Activated CD8-positive, alpha-beta memory T cell treated with anti-CD3 and anti-CD28 coated beads for 4 hours (primary cell): ENCODE measurements around the gene FGD2.

Experiments used
- DNase-seq, 2 donors: peaks; one replicate each; pipeline ENCODE4 v3.0.0-alpha.2; 2020; ENCODE audit warnings: low read depth in 2 of 2

The FGD2 gene, protein sequence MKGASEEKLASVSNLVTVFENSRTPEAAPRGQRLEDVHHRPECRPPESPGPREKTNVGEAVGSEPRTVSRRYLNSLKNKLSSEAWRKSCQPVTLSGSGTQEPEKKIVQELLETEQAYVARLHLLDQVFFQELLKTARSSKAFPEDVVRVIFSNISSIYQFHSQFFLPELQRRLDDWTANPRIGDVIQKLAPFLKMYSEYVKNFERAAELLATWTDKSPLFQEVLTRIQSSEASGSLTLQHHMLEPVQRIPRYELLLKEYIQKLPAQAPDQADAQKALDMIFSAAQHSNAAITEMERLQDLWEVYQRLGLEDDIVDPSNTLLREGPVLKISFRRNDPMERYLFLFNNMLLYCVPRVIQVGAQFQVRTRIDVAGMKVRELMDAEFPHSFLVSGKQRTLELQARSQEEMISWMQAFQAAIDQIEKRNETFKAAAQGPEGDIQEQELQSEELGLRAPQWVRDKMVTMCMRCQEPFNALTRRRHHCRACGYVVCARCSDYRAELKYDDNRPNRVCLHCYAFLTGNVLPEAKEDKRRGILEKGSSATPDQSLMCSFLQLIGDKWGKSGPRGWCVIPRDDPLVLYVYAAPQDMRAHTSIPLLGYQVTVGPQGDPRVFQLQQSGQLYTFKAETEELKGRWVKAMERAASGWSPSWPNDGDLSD

DNA sequence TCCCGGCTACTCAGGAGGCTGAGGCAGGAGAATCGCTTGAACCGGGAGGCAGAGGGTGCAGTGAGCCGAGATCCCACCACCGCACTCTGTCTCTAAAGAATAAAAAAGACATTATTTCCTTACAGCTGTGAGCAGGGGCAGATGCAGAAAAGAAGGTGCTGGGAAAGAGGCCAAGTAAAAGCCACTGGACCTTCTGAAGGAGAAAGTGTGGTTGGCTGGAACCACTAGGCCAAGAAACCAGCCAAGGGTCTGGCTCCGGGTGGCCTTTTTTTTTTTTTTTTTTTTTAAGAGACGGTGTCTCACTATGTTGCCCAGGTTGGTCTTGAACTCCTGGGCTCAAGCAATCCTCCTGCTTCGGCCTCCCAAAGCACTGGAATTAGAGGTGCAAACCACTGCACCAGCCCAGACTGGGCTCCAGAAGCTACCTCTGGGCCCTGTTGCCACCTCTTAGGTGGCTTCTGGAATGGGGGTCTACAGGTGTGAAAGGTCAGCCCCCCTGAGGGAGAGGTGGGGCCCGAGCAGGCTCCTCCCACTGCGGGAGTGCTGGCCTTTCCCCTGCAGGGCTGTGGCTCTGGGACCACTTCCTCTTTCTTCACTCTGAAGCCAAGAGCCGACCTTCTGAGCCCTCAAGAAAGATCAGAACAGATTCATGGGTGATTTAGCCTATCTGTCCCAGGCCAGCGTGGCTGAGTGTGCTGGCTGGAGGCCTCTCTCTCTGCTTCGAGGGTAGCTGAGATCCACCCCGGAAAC lies at the start of gene FGD2:
Gene FGD2, plus strand, starts transcription at position 595 of the 750 bp plus-strand sequence. CDS start 163 bp downstream, outside the sequence.
- DNase-seq: no peak

DNA sequence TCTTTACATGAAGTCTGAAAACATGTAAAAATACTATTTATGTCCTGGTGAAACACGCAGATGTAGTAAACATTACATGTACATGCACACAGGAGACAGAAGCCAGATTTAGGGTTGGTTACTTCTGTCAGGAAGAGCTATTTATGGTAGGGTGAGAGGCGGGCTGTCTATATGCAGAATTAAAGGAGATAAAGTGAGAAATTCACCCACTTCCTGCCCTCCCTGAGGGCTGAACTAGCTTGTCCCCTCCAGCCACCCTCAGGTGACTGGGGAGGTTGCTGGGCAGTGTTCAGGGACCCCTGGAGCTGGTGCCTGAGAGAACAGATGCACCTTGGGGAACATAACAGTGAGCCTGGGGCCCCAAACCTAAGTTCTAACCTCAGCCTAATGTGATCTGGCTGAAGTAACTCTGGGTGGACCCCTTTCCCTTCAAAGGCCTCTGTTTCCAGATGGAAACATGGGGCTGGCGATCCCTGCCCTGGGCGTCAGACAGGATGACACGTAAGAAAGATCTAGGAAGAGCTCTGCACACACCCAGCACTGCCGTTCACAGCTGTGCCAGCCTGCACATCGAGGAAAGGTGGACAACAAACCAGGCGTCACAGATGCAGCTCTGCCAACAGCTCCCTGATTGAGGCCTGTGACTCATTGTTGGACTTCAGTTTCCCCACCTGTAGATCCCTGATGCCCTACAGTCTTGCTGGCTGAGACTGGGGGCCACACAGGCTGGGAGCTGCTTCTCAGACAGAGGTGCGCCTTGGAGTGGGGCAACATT lies 49.6 kb upstream of the FGD2 start:
- DNase-seq: no peak

DNA sequence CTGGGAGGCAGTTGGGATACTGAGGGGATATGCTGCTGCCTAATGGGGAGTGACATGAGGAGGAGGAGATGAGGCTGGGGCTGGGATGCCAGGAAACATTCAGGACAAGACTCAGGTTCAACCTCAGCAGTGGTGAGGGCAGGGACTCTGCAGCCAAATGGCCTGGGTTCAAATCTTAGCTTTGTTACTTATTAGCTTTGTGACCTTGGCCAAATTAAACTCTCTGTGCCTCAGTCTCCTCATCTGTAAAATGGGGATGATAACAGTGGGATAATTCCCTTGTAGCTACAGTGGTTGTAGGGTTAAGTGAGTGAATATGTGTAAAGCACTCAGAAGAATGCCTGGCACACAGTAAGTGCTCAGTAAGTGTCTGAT lies 49.0 kb upstream of the FGD2 start:
- DNase-seq: no peak

DNA sequence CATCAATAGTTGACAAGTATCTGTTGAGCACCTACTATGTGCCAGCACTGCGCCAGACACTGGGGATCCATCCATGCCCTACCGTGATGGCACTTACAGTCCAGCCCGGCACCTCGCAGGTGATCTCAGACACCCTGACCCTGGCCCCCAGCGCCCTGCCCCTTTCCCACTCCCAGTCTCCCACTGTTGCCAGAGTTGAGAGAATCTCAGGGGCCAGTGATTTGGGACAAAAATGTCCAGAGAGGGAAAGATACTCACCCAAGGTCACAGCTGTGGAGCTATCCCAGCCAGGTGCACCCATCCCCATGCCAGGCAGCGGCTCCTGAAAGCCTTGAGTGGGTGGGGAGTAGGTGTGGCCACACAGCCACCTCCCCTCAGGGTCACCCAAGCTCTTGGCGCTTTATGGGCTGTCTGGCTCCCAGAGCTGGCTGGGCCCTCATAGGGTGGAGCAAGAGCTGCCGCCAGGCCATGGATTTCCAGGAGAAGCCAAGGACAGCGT lies 47.6 kb upstream of the FGD2 start:
- no peak for DNase-seq

DNA sequence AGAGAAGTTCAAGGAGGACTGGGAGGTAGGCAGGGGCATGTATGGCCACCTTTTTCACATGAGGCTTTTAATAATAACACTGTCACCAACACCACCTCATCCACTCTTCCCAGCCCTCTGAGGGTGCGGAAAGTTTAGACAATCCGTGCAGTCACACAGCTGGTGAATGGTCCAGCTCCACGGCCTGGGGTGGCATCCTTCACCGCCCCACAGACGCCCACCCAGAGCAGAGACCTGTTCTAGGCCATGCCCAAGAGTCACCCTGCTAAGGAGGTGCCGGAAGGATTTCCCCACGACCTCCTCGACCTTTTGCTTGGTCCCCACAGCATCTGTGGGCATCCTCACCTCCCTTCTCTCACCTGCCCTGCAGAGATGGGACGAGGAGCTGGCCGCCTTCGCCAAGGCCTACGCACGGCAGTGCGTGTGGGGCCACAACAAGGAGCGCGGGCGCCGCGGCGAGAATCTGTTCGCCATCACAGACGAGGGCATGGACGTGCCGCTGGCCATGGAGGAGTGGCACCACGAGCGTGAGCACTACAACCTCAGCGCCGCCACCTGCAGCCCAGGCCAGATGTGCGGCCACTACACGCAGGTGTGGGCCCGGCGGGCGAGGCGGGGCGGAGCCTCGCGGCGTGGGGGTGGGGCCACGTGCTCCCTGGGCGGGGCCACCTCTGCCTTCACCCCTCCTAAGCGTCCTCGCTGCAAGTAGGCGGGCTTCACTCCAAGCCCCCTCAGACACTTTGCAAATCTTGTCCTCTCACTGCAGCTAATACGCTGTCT lies 46.5 kb upstream of the FGD2 start:
- no peak for DNase-seq

DNA sequence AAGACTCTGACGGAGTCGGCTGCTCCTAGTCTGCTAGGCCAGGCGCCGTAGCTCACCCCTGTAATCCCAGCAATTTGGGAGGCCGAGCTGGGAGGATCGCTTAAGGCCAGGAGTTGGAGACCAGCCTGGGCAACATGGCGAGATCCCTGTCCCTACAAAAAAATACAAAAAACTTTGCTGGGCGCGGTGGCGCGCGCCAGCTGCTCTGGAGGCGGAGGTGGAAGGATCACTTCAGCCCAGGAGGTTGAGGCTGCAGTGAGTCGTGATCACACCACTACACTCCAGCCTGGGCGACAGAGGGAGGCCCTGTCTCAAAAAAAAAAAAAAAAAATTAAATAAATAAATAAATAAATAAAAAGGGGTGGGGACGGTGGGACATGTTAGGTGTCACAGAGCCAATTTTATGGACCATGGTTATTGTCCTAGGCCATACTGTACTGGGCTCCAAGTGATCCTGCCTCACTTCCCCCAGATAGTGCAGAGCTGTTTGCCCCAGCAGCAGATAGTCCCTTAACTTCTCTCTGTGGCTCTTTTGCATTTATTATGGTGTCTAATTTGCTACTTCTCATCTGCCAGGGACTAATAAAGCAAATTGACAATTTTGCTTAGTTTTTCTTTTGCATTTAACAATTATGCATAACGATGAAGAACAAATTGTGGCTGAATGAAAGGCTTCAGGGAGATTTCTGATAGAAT lies 45.8 kb upstream of the FGD2 start:
- no peak for DNase-seq

DNA sequence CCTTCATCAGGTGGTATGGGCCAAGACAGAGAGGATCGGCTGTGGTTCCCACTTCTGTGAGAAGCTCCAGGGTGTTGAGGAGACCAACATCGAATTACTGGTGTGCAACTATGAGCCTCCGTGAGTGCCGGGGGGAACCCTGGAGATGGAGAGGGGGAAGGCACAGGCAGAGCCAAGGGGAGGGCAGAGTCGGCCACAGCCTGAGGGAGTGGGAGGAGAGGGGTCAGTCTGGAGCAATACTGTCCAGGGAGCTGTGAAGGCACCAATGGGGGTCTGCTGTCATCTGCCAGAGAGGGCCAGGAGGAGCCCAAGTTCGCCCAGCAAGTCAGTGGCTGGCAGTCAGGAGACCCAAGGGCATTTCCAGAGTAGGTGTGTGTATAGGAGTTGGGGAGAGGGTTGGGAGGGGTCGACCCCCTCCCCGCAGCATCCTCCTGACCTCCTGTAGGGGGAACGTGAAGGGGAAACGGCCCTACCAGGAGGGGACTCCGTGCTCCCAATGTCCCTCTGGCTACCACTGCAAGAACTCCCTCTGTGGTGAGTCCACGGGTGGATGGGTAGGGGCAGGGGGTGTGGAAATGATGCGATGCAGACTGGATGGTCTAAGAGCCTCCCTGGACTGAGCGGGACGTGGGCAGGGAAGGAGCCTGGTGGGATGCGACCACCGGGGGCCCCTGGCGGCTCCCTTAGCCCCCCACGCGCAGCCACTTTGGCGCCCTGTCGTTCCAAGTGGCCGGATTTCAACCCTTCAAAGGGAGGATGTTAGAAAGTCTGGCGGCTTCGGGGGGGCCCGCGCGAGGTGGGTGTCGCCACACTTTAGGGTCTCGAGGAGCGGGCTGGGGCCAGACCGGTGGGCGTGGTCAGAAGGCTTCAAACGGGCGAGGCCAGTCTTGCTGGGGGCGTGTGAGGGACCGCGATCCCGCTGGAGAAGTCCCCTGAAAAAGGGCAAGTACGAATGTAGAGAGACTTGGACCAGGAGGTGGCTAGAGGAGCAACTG lies 43.7 kb upstream of the FGD2 start:
- DNase-seq: no peak

DNA sequence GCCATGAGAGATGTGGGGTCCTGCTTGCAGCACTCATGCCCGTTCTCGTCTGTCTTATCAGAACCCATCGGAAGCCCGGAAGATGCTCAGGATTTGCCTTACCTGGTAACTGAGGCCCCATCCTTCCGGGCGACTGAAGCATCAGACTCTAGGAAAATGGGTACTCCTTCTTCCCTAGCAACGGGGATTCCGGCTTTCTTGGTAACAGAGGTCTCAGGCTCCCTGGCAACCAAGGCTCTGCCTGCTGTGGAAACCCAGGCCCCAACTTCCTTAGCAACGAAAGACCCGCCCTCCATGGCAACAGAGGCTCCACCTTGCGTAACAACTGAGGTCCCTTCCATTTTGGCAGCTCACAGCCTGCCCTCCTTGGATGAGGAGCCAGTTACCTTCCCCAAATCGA lies 42.6 kb upstream of the FGD2 start:
- DNase-seq: peak; percentile 32 to 35

DNA sequence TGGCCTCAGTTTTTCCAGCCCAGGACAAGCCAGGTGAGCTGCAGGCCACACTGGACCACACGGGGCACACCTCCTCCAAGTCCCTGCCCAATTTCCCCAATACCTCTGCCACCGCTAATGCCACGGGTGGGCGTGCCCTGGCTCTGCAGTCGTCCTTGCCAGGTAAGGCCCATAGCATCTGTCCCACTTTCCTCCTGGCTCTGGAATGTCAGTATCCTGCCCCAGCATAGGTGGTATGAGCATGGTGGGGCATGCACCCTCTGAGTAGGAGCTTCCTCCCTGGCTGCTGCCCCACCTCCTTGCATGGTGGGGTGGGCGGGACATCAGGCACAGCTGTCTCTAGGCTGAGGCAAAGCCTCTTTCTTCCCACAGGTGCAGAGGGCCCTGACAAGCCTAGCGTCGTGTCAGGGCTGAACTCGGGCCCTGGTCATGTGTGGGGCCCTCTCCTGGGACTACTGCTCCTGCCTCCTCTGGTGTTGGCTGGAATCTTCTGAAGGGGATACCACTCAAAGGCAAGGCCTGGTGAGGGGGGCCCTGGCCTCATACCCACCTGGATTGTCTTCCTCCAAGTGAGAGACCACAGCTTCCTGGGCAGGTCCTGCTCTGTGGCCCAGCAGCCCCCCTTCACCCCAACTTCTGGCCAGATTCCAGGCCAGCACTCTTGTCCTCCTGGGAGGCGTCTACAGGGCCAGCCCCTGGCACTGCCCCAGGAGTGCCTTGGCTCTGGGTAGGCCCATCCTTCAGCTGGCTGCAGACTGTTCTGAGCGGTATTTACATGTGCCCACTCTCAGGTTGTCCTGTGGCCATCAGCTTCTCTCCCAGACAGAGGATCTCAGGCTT lies 41.8 kb upstream of the FGD2 start:
- DNase-seq: no peak

DNA sequence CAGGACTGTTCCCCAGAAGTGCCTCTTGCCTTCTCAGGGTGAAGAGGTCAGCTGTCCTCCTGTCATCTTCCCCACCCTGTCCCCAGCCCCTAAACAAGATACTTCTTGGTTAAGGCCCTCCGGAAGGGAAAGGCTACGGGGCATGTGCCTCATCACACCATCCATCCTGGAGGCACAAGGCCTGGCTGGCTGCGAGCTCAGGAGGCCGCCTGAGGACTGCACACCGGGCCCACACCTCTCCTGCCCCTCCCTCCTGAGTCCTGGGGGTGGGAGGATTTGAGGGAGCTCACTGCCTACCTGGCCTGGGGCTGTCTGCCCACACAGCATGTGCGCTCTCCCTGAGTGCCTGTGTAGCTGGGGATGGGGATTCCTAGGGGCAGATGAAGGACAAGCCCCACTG lies 41.1 kb upstream of the FGD2 start:
- no peak for DNase-seq

DNA sequence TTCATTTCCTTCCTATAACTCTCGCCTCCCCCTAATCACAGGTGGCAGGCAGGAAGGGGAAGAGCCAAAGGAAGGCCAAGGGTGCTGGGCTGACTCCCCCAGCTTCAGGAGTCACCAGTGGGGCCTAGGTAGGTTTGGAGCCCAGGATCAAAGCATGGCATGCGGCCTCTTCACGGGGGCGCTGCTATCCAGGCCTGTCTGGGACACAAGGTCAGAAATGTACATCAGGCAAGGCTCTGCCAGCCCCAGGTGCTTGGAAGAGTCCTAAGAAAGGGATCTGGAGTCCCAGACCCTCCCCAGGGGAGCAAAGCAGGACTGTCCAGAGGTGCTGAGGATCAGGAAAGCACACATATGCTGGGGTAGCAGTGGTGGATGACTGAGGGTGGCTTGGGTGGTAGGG lies 40.5 kb upstream of the FGD2 start:
- no peak for DNase-seq

DNA sequence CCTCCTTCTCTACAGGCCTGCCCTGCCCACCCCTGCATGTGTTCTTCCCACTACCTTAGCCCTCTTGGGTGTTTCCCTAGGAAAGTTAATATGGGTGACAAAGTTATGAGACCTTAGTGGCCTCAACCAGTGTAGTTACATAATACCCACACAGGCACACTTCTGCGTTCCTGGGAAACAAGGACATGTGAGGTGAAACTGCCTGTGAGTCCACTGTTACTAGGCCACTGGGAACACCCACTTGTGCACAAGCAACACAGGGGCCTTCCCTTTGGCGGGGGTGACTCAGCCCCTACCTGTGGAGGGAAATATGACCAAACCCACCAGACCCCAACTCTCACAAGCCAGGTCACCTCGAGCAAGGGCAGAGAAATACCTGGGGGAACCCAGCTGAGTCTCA lies 38.2 kb upstream of the FGD2 start:
- DNase-seq: no peak

DNA sequence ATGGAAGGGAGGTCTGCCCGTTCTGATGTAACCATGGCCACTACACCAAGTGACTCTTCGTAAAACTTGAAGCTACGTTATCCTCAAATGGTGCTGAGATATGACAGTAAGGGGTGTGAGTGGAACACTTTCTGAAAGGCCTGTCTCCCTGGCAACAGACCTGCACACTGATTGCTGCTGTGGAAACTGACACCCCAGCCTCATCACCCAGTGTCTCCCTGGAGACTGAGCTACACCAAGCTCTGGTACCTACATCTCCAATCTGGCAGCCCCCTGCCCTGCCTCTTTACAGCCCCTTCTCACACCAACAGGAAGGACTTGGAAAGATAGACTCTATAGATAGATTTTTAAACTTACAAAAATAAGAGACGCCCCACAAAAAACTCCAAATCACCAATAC lies 37.7 kb upstream of the FGD2 start:
- no peak for DNase-seq

DNA sequence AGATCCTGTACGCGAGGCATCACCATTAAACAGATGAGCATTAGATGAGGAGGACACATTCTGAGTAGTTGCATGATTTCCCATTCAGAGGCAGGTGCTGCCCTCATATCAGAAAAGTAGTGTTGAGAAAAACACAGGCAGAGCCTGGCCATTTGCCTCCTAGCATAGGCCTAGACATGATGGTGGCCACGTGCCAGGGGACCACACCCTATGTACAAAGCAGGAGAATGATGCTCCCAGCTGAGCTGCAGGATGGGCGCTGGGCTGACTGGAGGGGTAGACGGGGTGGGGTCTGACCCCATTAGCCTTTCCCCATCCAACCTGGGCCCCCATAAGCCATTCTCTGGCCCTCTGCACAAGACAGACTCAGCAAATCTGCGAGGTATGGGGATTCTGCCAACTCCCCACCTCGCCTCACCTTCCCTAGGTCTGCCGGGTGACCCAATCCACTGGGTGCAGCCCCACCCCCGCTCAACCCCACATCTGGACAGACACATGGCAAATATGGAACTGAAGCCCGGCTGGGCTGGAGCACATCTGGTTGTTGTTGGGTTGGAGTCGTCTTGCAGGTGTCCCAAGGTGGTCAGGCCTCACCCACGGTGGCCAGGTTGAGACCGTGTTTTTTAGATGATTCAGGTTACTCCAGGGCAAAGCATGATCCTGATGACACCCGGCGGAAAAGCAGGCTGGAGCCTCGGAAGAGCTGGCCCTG lies 37.0 kb upstream of the FGD2 start:
- DNase-seq: no peak

DNA sequence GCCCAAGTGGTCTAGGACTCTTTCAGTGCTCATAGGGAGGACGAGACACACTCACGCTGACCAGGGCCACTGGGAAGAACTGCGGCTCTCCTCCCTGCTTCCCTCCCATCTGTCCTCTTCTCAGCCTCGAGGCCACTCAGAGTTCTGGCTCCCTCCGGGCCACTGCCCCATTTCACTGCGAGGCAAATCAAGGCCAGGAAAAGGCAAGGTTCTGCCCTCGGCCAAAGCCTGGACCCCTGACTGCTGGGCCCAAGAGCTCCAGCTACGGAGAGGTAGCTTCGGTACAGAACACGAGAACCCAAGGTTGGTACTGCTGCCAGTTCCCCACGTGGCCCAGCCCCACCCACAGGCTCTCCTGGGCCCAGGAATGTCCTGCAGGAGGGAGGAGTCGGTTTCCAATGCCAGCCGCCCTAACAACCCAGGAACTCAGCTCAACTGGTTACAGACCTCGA lies 36.2 kb upstream of the FGD2 start:
- DNase-seq: no peak

DNA sequence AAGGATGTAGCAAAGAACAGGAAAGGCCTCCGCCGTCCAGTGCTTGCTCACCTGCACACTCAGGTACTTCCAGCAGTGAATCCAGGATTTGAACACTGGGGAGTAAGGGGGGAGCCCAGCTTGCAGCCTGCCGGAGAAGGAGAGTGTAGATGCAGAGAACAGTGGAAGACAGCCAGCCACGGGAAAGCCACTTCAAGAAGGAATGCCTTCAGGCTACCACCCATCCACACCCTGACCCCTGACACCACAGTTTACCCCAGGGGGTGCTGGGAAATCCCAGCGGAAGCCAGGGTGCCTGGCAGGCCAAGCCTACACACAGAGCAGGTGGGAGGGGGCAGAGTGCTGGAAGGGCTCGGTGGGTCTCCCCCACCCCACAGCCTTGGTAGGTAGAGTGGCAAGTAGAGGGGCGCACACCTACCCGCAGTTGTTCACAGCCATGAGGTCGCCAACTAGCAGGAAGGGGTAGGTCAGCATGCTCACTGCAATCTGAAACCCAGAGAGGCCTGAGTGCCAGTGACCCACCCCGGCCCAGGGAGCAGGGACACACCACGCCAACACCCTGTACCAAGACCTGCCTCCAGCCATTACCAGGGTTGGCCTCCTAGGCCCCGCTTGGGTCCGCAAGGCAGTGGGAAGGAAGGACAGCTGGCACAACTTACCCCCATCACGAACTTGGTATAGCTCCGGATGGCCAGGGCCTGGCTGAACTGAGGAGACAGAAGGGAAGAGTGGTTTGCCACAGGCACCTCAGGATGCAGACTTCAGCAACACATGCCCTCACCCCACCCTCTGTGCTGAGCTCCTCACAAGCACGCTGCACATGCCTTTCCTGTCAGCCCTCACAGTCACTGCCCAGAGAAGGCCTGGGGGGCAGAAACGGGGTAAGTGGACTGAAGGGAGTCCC lies 35.2 kb upstream of the FGD2 start:
- no peak for DNase-seq
